22Rv1 (cell line): Measurements from ENCODE around the gene LRRC58.

Source experiments
- ZFX ChIP-seq: fragments of 450-650 bp; IDR thresholded peaks from 2 replicates; pipeline ENCODE4 v1.6.1; 2017; ENCODE audit warnings: antibody characterized with exemption, borderline replicate concordance
- TF ChIP-seq, protein P1 (sequence below): fragments of 450-650 bp; IDR thresholded peaks from 2 replicates; pipeline ENCODE4 v1.5.1; 2017; ENCODE audit warnings: mild to moderate bottlenecking

DNA sequence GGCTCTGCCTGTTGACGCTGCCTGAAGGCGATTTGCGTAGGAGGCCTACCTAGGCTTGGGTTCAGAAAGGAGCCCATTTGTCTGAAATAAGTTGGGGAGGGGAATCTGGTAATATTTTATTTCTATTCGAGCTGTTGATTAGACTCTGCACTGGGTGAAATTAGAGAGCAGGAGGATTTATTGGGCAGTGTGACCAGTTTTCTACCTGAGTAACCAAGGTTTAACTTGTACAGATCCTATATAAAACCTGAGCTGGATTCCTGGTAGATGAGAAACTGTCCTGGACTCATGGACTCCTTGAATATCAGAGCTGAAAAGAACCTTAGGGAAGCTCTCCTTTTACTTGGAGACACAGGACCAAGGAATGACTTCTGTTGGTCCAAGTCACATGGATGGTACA lies 44.5 kb downstream of the LRRC58 start:
- TF ChIP-seq, protein P1, sequence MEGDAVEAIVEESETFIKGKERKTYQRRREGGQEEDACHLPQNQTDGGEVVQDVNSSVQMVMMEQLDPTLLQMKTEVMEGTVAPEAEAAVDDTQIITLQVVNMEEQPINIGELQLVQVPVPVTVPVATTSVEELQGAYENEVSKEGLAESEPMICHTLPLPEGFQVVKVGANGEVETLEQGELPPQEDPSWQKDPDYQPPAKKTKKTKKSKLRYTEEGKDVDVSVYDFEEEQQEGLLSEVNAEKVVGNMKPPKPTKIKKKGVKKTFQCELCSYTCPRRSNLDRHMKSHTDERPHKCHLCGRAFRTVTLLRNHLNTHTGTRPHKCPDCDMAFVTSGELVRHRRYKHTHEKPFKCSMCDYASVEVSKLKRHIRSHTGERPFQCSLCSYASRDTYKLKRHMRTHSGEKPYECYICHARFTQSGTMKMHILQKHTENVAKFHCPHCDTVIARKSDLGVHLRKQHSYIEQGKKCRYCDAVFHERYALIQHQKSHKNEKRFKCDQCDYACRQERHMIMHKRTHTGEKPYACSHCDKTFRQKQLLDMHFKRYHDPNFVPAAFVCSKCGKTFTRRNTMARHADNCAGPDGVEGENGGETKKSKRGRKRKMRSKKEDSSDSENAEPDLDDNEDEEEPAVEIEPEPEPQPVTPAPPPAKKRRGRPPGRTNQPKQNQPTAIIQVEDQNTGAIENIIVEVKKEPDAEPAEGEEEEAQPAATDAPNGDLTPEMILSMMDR = no peak
- no peak for TF ChIP-seq ZFX
